ENCODE measurements around the gene LDHAL6B.
"Not testable (repeated sequence)": the region's sequence is repeated elsewhere in the genome, so short reads cannot be mapped to it uniquely, and the experiment has no call there.

The LDHAL6B gene

DNA sequence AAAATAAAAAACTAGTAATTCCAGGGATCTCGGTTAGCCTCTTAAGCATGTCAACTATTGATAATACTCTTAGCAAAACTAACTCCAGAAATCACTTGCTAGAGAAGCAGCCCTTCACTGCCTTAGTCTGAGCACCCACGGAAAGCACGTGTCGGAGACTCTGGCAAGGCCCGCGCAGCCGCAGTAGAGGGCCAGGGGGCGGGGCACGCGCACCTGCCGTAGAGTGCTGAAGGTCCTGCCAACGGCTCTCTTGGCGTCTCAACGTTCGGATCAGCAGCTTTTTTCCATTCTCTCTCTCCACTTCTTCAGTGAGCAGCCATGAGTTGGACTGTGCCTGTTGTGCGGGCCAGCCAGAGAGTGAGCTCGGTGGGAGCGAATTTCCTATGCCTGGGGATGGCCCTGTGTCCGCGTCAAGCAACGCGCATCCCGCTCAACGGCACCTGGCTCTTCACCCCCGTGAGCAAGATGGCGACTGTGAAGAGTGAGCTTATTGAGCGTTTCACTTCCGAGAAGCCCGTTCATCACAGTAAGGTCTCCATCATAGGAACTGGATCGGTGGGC lies at the start of gene LDHAL6B:
Gene LDHAL6B, plus strand, starts transcription at position 221 of the 561 bp plus-strand sequence. Its CDS starts 98 bp downstream, at position 319.
- no peak for DNase-seq (ENCODE audit: low read depth, low spot score)

DNA sequence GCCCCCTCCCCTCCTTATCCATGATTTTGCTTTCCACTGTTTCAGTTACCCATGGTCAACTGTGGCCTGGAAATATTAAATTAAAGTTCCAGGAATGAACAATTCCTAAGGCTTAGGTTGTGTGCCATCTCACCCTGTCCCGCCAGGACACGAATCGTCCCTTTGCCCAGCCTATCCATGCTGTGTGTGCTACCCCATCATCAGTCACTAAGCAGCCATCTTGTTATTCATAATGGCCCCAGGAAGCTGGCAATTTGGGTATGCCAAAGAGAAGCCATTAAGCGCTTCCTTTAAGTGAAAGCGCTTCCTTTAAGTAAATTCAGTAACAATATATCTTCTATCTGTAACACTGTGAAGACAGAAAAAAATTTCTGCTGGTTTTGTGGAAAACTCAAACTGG lies 49.2 kb upstream of the LDHAL6B start:
- DNase-seq (ENCODE audit: low read depth, low spot score): no peak

DNA sequence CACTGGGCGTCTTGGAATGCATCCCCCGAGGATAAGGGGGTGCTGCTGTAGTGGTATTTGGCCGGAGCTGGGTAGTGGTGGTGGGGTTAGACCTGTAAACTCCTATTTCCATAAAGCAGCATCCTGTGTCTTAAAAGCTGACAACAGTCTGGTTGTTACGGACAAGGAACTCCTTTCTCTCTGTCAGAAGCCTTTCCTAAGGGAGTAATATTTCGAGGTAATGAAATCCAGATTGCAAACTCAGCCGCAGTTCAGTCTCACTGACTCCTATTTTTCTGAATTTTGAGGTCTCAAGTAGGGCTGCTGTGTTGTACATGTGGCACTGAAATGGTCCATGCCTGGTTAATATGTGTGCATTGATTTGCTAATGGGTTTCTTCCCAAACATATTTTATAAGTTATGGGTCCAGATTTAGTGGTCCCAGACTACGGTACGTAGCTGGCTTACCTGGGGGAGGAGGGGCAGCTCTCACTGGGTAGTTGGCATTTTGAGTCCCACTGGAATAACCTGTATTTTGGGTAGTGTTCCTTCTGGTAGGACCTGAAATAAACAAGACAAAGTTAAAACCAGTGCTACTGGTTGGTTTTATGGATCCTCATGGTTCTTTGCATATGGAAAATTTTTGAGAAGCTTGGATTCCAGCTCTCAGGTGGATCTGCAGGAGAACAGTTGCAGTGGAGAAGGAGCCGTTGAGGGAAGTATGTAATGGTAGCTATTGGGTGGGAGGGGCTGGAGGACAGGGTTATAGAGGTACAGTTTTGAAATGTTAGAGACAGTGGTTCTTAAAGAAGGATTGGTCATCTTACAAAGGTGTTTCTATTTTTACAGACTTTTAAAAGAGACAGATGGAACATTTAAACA lies 48.6 kb upstream of the LDHAL6B start:
- DNase-seq (ENCODE audit: low read depth, low spot score): no peak

DNA sequence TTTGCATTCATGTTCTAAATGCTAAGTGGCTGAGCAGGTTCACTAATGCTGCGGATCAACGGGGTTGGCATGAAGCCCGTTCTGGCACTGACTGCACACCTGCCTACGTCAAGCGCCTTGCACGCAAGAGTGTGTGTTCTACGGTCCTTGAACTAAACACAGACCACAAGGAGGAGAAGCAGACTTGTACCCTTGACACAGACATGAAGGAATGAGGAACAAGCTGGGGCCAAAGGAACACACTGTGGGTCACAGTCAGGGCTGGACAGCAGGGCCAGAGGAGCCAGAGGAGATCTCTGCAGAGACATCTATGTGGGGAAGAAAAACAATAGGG lies 48.0 kb upstream of the LDHAL6B start:
- no peak for DNase-seq (ENCODE audit: low read depth, low spot score)

DNA sequence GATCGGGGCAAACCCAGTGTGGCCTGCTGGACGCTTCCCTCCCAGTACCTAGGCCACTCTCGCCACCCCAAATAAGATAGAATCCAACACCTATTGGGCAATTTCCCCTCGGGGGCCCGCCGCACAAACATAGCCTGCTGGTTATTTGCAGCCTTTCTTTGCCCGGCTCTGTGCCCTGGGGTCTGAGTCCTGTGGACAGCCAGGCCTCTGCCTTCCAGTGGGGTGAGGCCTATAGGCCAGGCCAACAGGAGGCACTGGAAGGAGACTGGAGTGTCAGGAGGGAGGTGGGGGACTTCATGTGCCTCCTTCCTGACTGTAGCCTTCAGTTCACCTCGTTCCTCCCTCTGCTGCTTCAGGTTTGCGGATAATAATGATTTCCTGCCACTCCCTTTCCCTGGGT lies 47.4 kb upstream of the LDHAL6B start:
- no peak for DNase-seq (ENCODE audit: low read depth, low spot score)

DNA sequence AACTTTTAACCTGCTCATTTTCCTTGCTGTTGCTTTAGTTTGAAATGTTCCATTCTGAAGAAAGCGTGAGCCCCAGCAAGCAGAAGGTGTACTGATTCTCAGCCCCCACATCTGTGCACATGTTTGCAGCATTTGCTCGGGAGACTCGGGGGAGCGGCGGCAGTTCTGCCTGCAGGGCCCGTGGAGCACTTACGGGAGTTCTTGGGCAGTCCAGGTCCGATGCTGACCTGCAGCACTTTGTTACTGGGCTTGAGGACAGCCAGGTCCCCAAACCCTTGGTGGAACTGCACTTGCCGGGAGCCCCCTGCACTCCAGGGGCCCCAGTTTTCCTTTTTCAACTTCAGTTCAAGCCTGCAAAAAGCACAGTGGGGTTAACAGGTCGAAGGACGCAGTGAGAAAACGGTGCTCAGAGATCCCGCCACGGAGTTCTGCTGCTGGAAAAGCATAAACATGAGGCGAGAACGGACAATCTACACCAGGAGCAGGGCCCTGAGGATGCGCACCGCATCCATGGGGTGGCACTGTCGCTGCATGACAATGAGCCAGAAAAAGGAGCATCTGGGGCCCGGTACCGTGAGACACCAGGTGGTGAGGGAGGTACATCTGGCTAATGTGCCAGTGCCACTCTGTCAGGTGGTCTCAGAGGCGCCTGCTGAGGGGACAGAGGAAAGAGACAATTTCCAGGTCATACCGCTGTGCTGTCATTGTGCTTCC lies 45.6 kb upstream of the LDHAL6B start:
- DNase-seq (ENCODE audit: low read depth, low spot score): no peak

DNA sequence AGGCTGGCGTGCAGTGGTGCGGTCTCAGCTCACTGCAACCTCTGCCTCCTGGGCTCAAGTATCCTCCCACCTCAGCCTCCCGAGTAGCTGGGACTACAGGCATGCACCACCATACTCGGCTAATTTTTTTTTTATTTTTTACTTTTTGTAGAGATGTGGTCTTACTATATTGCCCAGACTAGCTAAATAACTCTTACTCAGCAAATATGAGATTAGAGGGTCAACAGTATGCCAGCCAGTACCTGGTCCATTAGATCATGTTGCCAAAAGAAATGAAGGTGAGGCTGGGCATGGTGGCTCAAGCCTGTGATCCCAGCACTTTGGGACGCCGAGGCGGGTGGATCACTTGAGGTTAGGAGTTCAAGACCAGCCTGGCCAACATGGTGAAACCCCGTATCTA lies 44.6 kb upstream of the LDHAL6B start:
- DNase-seq (ENCODE audit: low read depth, low spot score): not testable (repeated sequence)

DNA sequence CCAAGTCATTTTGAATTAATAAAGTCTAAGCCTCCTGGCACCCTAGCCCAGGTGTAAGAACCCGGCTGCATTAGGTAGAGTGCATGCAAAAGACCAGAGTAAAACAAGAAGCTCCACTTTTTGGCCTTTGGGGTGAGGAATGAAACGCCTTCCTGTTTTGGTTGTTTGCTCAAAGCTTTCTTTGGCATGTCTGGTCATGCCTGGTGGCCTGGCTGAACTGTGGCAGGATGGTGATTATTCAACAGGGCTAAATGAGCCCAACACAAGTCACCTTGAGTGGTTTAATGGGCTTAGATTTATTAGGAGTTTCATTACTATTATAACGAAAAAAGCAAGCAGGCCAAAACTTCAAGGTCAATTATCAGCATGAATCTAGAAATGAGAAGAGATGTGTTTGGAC lies 40.9 kb upstream of the LDHAL6B start:
- no peak for DNase-seq (ENCODE audit: low read depth, low spot score)

DNA sequence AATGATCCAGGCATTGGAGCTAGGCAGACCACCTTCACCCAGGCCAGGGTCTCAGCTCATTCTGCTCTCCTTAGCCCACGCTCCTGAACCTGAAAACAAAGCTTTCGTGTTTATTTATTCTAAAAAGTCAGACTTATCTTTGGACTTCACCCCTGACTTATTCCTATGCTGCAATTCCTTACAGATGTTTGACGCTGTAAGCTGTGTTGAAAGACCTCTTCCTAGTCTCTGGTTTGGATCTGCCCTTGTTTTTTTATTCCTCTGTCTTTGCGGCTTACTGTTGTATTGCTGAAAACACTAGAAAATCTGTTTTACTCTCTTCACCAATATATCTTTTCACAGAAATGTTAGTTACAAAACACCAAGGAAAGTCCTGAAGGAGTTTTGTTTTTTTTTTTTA lies 40.5 kb upstream of the LDHAL6B start:
- DNase-seq (ENCODE audit: low read depth, low spot score): no peak

DNA sequence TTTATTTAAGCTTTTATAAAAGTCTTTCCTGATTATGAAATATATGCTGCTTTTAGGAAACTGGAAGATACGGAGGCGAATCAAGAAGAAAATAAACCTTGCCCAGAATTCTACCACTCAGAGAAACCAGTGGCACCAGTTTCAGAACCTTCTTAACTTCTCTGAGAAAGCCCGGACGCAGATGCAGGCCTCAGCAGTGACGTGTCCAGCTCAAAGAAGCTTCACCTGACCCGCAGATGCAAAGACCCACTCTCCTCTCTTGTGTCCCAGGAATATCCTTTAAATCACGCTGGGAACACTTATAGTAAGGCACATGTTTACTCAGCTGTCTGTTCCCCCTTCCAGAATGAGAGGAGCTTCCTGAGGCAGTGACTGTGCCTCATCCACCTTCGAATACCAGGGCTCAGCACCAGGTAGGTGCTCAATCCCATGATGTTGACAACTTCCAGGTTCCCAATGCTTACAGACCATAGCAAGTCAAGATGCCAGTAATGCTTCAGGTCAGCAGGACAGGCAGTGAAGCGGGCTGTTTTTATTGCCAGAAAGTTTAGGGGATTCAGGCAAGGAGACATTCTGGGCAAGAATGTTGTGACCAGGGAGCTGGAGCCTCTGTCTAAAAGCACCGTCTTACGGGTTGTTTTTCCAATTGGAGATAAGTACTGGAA lies 39.9 kb upstream of the LDHAL6B start:
- DNase-seq (ENCODE audit: low read depth, low spot score): no peak

DNA sequence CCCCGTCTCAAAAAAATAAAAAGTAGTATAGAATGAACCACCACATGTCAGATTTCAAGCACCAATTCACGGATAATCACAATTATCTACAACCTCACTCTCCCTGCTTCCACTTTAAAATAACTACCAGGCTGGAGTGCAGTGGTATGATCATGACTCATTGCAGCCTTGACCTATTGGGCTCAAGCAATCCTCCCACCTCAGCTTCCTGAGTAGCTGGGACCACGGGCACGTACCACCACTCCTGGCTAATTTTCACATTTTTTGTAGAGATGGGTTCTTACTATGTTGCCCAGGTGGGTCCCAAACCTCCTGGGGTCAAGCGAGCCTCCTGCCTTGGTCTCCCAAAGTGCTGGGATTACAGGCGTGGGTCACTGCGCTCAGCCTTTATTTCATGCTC lies 38.1 kb upstream of the LDHAL6B start:
- DNase-seq (ENCODE audit: low read depth, low spot score): no peak

DNA sequence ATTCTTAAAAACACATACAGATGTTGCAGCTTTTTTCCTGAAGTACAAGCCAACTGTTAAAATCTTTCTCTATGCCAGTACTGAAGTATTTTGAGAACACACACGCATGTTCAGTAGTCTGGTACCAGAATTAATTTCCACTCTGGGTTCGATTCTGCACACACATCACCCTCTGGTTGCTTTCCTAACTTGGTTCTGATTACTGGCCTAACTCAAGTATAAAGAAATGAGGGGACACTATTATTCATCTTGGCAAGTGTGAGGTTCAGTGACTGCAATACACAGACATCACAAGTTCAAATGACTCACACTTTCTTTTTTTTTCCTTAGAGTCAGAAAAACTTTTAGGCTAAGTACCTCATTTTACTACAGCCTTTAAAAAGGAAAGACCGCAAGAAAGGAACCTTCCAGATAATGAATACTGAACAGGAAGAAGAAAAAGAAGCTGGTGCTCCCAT lies 37.4 kb upstream of the LDHAL6B start:
- DNase-seq (ENCODE audit: low read depth, low spot score): no peak

DNA sequence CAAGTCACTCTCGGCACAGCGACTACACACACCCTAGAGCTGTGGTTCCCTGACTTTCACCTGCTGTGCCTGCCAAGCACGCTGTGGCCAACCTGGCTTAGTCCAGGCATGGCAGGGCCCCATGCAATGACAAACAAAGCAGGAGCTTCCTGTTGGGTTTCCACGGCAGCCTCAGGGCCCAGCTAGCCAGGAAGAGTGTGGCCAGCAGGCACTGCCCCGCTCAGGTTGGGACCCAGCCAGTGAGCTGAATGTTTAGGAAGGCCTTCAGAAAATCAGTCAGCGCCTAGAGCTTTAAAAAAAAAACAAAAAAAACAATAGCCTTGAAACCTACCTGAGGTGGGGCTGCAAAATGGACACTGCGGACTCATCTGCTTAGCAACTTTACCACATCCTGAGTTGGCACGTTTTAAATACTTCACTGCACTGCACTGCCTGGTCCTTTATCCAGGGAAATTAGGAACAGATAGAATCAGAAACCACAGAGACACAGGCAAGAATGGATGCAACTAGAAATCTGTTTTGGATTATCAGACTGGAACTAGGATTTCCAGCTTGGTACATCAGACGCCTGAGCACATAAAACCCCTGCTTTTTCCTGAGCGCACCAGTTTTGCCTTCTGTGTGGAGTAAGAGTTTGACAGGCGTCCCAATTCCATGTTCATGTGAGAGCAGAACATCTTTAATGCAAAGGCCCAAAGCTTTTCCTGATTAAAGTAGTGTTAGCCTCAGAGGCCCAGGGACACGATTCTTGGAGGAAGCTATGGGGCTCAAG lies 36.2 kb upstream of the LDHAL6B start:
- DNase-seq (ENCODE audit: low read depth, low spot score): no peak

DNA sequence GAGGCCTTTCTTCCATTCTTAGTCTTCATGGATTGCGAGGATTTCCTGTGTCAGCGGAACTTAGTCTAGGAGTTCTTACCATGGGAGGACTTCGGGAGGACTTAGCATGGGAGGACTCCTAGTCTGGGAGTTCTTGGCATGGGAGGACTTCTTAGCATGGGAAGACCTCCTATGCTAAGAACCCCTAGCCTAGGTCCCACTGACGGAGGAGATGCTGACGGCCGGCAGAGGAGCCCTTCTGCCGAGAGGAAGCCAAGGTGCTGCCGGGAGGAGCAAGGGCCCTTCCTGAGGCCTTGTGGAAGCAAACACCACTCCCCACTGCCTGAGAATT lies 35.6 kb upstream of the LDHAL6B start:
- DNase-seq (ENCODE audit: low read depth, low spot score): no peak

DNA sequence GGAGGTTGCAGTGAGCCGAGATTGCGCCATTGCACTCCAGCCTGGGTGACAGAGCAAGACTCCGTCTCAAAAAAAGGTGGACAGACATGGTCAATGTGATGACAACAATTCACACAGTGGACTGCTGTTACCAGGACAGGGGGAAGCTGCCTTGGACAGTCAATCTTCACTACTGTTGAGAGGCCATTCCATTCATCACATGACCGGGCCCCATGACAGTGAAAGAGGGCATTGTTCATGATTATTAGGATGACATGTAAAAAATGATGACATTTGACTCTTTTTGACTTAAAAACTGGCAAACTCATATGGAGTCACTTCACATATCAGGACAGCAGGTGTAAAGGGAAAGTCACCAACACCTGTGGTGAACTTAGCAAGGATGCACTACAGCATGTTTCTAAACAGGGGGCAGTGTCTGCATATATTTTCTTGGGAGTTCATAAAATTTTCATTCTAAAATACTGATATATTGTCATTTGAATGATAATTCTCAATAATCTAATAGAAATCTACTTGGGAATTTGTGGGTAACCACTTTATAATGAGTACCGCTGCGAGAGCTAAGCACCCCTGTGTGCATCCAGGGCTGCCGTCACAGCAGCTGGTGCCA lies 34.2 kb upstream of the LDHAL6B start:
- no peak for DNase-seq (ENCODE audit: low read depth, low spot score)

DNA sequence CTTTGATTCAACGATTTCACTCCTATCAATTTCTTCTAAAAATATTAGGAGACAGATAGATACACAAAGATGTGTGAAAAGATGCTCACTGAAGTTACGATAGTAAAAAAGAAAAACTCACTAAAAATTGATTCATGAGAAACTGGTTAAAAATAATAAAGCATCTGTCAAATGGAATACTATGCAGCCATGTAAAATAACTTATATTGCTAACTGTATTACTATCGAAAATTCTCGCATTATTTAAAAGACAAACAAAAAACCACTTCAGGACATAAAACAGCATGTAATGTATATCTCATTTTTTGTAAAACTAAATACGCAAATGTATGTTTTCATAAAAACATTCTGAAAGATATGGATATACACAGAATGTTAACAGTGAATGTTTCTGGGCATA lies 33.4 kb upstream of the LDHAL6B start:
- DNase-seq (ENCODE audit: low read depth, low spot score): no peak

DNA sequence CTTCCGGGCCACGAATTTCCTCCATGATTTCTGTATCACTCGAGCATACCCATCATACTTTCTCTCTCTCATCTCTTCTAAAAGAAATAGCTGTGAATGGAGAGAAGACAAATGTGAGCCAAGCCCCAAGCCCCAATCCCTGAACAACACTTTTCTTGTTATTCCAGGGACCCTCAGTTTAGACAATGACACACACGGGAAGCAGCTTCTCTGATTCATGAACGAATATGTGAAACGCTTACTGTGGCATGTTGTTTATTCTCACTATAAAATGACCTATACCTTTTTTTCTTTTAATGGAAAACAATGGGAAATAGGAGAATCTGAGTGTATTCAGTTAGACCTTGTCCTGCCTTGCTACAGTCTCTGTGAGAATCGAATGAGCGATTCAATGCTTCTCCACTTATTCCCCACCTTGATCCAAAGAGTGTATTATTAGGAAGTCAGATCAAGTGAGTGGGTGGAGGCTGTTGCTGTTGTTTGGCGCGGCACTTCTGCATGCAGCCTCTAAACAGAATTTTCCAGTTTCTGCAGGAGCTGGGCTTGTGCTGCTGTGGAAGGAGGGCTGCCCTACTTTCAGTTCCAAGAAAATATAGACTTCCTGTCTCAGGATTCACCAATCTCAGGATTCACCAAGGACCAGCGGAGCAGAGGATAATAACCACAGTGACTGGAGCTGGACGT lies 32.4 kb upstream of the LDHAL6B start:
- no peak for DNase-seq (ENCODE audit: low read depth, low spot score)

DNA sequence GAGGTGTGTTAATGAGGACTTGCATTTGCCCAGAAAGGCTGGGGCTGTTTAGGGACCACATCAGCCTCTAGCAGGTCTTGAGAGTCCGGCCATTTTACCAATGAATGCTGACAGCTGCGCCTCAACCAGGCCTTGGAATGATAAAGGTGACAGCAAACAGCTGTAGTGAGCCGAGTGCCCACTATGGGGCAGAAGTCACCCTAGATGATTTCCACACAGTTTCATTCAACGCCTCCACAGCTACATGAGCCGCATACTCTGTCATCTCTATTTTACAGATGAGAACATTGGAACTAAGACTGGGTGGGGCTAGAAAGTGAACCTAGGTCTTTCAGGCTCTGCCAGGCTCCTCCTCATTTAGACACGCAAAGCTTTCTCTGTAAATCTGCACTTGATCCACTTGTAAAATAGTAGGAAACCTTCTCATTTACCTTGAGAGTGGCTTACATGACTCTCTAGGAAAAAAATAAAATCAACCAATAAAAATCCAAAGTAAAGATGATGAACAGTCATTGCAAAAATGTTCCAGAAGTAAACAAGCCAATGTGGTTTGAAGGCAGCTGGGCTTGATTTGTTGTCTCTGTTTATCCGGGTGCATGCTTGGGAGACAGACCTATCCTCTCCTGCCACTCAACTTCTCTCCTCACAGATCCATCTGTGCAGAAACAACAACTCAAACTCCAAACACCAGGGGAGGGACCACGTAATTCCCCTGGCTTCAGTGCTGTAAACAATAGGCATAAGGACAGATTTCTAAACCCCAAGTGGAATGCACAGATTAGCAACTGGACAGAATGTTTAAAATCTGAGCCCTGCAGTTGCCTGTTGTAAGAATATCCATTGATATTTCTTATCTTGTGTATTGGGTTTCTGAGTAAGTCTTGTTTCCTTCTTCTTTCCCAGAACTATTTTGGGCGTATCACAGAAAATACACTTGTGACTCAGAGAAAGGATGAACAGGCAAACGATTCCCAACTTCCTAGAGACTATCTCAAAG lies 31.5 kb upstream of the LDHAL6B start:
- no peak for DNase-seq (ENCODE audit: low read depth, low spot score)

DNA sequence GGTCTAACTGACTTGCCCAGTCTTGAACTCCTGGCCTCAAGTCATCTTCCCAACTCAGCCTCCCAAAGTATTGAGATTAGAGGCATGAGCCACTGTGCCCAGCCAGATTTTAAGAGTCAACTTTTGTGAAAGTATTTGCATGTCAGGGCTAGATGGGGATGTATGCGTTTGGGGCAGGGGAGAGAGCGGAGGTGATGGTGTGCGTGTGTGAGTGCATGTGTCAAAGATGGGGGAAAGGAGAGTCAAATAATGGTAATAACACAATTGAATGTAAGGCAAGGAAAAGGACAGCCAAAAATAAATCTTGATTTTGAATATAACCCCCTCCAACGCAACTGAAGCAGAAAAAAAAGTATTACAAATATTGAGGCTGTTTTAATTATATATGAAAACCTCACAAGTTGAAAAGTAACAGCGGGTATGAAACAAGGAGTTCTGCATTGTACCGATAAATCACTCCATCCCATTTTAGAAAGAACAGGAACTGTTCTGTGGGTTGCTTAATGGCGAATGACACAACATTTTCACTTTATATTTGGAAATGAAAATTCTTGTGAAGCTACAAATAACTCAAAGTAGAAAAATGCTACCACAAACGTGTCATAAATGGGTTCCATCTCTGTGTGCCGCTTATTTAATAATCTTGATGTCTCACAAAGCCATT lies 29.9 kb upstream of the LDHAL6B start:
- DNase-seq (ENCODE audit: low read depth, low spot score): no peak

All from activated naive CD8-positive, alpha-beta T cell treated with anti-CD3 and anti-CD28 coated beads, Interleukin-2, amount 50 U/mL, for 16 hours (primary cell).